Measurements from ENCODE around the gene CHI3L2. TPM values are rescaled to one million over a fixed set of nuclear protein-coding genes. Genes with fewer than 3 reads are reported as not detected.

Gene CHI3L2, protein sequence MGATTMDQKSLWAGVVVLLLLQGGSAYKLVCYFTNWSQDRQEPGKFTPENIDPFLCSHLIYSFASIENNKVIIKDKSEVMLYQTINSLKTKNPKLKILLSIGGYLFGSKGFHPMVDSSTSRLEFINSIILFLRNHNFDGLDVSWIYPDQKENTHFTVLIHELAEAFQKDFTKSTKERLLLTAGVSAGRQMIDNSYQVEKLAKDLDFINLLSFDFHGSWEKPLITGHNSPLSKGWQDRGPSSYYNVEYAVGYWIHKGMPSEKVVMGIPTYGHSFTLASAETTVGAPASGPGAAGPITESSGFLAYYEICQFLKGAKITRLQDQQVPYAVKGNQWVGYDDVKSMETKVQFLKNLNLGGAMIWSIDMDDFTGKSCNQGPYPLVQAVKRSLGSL
- total RNA-seq = 10 to 100 TPM in 1 of 7 donors, 1 to 10 TPM in 5, not detected in 1; 1.1 to 17.0 (median 1.8) TPM
- 1 to 10 TPM in 1 of 2 donors, under 1 TPM in 1; 0.91 to 1.4 TPM for polyA plus RNA-seq
- long read RNA-seq, donor 1, partial matches to known transcripts = 0 of 6 reads
- long read RNA-seq, donor 1, other reads (novel, unspliced or antisense) = 0 of 6 reads
- long read RNA-seq, donor 2 = 0 reads
- long read RNA-seq, donor 3, transcript CHI3L2-202 (11 exons, 1,468 nt) = major isoform, 6 of 10 reads
- long read RNA-seq, donor 3, partial matches to known transcripts = 0 of 10 reads
- long read RNA-seq, donor 3, other reads (novel, unspliced or antisense) = 3 of 10 reads

DNA sequence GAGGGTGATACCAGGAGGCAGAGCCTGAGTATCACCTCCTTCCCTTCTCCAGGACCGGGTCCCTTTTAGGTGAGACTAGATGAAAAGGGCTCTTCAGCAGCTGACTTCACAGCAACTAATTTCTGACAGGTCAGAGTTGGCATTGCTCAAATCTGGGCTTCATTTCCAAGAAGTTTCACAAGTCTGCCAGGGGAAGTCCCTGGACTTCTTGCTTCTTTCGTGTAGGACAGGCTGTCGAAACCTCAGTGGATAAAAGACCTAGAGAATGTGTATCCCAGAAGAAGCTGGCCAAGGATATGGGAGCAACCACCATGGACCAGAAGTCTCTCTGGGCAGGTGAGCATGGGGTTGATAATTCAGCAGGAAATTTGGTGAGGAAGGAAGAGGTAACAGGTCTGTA is at the start of gene CHI3L2:
CHI3L2 (plus strand) TSS at position 280 of the 400 bp plus-strand sequence; CDS start at position 297, 17 bp downstream.
- no peaks in the 10 kb centered on the region for H3K36me3 ChIP-seq
- peaks cover 4% of the 10 kb centered on the region for H3K4me1 ChIP-seq (ENCODE audit: insufficient read depth)
- H3K4me3 ChIP-seq = no peak within 1 kb of the TSS
- H3K27me3 ChIP-seq = no peaks in the 10 kb centered on the region
- DNase-seq = no peak
- intact Hi-C loops (cut with DNase I) = loop anchor here in 3 of 4 donors (10.0 kb wide), 3 partner anchors 167 to 547 kb away; no protein-coding TSS in a partner anchor
- H3K9me3 ChIP-seq = no peaks in the 10 kb centered on the region
- TF ChIP-seq POLR2A (IDR thresholded peaks at IDR 0.05) = no peak
- TF ChIP-seq, protein P1, sequence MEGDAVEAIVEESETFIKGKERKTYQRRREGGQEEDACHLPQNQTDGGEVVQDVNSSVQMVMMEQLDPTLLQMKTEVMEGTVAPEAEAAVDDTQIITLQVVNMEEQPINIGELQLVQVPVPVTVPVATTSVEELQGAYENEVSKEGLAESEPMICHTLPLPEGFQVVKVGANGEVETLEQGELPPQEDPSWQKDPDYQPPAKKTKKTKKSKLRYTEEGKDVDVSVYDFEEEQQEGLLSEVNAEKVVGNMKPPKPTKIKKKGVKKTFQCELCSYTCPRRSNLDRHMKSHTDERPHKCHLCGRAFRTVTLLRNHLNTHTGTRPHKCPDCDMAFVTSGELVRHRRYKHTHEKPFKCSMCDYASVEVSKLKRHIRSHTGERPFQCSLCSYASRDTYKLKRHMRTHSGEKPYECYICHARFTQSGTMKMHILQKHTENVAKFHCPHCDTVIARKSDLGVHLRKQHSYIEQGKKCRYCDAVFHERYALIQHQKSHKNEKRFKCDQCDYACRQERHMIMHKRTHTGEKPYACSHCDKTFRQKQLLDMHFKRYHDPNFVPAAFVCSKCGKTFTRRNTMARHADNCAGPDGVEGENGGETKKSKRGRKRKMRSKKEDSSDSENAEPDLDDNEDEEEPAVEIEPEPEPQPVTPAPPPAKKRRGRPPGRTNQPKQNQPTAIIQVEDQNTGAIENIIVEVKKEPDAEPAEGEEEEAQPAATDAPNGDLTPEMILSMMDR (IDR thresholded peaks at IDR 0.05) = no peak
- no peak for TF ChIP-seq EP300 (IDR thresholded peaks at IDR 0.05)
- no peak within 1 kb of the TSS for H3K27ac ChIP-seq
- WGBS, 3 donors = 75 to 90% (median 79%) methylated on average over 3 of the region's 3 CpGs

DNA sequence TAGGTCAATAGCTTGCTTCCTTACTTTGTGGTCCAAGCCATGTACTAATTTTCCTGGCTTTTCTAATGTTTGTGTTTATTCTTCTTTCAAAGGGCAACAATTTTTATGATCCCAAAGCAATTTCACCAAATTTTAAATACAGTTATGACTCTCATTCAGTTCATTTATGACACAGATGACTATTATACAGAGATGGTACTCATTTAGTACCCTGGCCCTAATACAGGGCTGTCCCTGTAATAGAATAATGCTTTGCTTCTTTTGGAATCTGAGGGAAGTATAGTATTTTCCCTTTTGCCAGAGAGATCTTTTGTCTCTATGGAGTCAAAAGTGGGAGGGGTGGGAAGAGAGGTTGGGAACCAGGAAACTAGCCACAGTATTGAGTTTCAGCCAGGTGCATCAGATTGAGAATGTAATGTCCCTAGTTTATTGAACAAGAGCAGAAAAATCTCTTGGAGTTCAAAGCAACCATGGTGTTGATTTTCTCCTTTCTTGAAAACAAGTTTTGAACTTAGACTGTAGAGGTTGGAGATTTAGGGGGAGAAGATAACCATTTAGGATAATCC is 47.5 kb upstream of the CHI3L2 start:
- DNase-seq = no peak
- H3K27me3 ChIP-seq = no peaks in the 10 kb centered on the region
- H3K36me3 ChIP-seq = no peaks in the 10 kb centered on the region
- no peaks in the 10 kb centered on the region for H3K9me3 ChIP-seq
- H3K27ac ChIP-seq = no peak overlapping the region
- intact Hi-C loops (cut with DNase I) = no loop called here
- TF ChIP-seq EP300 (IDR thresholded peaks at IDR 0.05) = no peak
- TF ChIP-seq, protein P1 (IDR thresholded peaks at IDR 0.05) = no peak
- no peak for TF ChIP-seq POLR2A (IDR thresholded peaks at IDR 0.05)
- H3K4me3 ChIP-seq = no peak overlapping the region
- H3K4me1 ChIP-seq (ENCODE audit: insufficient read depth) = no peaks in the 10 kb centered on the region

DNA sequence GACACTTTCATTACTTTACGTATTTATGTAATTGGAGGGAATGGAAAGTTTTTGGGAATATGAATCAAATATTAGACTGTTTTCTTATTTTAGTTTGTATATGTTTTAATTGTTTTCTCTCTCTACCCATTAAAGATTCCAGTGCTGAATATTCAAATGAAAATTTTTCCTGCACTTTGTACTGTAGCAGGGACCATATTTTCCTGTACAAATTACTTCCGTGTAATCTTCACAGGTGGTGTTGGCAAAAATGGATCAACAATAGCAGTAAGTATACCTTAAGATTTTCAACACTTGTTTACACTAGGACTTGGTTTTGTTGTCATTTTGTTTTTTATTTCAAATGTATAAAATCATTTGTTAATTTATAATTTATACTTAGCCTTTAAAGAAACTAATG is 45.5 kb upstream of the CHI3L2 start:
- H3K4me1 ChIP-seq (ENCODE audit: insufficient read depth) = no peaks in the 10 kb centered on the region
- 88 to 94% (median 90%) methylated on average over 2 of the region's 2 CpGs for WGBS, 3 donors
- no peak for DNase-seq
- intact Hi-C loops (cut with DNase I) = no loop called here
- no peaks in the 10 kb centered on the region for H3K36me3 ChIP-seq
- no peak for TF ChIP-seq POLR2A (IDR thresholded peaks at IDR 0.05)
- TF ChIP-seq, protein P1 (IDR thresholded peaks at IDR 0.05) = no peak
- TF ChIP-seq EP300 (IDR thresholded peaks at IDR 0.05) = no peak
- no peaks in the 10 kb centered on the region for H3K9me3 ChIP-seq
- H3K4me3 ChIP-seq = no peak overlapping the region
- no peaks in the 10 kb centered on the region for H3K27me3 ChIP-seq
- no peak overlapping the region for H3K27ac ChIP-seq

DNA sequence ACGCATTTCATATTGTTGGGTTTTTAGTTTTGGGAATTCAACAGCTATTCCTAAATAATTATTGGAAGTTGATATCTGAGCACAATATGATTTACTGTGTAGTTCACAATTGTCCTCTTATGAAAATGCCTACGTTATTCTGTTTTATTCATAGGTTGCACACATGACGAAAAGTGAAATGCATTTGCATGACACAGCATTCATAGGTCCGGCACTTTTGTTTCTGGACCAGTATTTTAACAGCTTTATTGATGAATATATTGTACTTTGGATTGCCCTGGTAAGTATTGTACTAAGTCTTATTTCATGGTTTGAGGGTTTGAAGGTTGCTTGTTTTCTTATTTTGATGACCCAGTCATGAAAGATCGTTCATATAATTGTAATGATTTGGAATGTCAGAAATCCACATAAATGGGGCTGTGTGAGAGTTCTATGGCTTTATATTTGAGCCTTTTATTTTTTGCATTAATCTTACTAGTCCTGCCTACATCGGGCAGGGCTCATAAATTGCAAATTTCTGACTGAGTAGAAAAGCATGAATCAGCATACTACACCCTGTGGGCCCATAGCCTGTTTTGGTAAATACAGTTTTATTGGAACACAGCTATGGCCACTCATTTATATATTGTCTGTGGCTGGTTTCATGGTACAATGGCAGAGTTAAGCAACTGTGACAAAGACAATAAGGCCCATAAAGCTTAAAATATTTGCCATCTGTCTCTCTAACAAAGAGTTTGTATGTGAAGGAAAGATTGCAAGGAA is 44.0 kb upstream of the CHI3L2 start:
- WGBS, 3 donors = 40 to 65% (median 47%) methylated on average over 6 of the region's 6 CpGs
- intact Hi-C loops (cut with DNase I) = no loop called here
- Histone ChIP-seq H3K27ac (no peak overlapping the region), H3K4me1 (ENCODE audit: insufficient read depth) (no peaks in the 10 kb centered on the region), H3K27me3 (no peaks in the 10 kb centered on the region), H3K9me3 (no peaks in the 10 kb centered on the region), H3K4me3 (no peak overlapping the region), H3K36me3 (no peaks in the 10 kb centered on the region)
- DNase-seq = no peak
- TF ChIP-seq, protein P1 (IDR thresholded peaks at IDR 0.05) = no peak
- no peak for TF ChIP-seq EP300 (IDR thresholded peaks at IDR 0.05)
